DND-41 (cell line): ENCODE data around the gene NR2F1-AS1.

ENCODE experiments used
- ATAC-seq: fragments of 200-7000 bp; cut with Tn5 transposase; 3 replicates; pipeline ENCODE4 v1.9.1; 2021; ENCODE audit warnings: low read depth; ENCODE audit not compliant: insufficient read depth
- DNase-seq: peaks from one replicate; pipeline ENCODE4 v3.0.0-alpha.2; 2020
- H2AFZ ChIP-seq: 2 replicates; pipeline ENCODE4 v1.6.0; 2012; ENCODE audit warnings: low read depth, low read length
- H3K27ac ChIP-seq: 2 replicates; pipeline ENCODE4 v1.5.1; 2012; ENCODE audit warnings: low read length, inconsistent platforms
- H3K27me3 ChIP-seq: fragments of 200-600 bp; sonication (generic); 2 replicates; pipeline ENCODE4 v1.6.0; 2012; ENCODE audit warnings: low read length, mild to moderate bottlenecking, inconsistent platforms; ENCODE audit not compliant: insufficient read depth, poor library complexity
- H3K36me3 ChIP-seq: 2 replicates; pipeline ENCODE4 v1.5.1; 2012; ENCODE audit warnings: low read length, inconsistent platforms; ENCODE audit not compliant: insufficient read depth
- H3K4me1 ChIP-seq: 2 replicates; pipeline ENCODE4 v1.5.1; 2012; ENCODE audit warnings: mild to moderate bottlenecking, low read length; ENCODE audit not compliant: insufficient read depth
- H3K4me2 ChIP-seq: 2 replicates; pipeline ENCODE4 v1.6.0; 2012; ENCODE audit warnings: mild to moderate bottlenecking, moderate library complexity, low read length, inconsistent platforms; ENCODE audit not compliant: insufficient read depth
- H3K4me3 ChIP-seq, 2 experiments: fragments of 200-600 bp in 1 of 2; shearing (Covaris generic) in 1 of 2; 2 replicates each; pipeline ENCODE4 v1.5.1; 2012 to 2016; ENCODE audit warnings: inconsistent platforms in 2 of 2, low read length in 2 of 2, mild to moderate bottlenecking in 2 of 2, low read depth in 1 of 2, moderate library complexity in 1 of 2
- H3K79me2 ChIP-seq: 2 replicates; pipeline ENCODE4 v1.6.0; 2012; ENCODE audit warnings: low read length, inconsistent platforms; ENCODE audit not compliant: insufficient read depth
- H3K9ac ChIP-seq: 2 replicates; pipeline ENCODE4 v1.6.0; 2012; ENCODE audit warnings: low read depth, mild to moderate bottlenecking, inconsistent platforms, low read length, moderate library complexity
- H3K9me3 ChIP-seq: 2 replicates; pipeline ENCODE4 v1.5.1; 2012; ENCODE audit warnings: low read length, moderate library complexity, mild to moderate bottlenecking, inconsistent platforms; ENCODE audit not compliant: insufficient read depth, severe bottlenecking
- H4K20me1 ChIP-seq: 2 replicates; pipeline ENCODE4 v1.6.0; 2012; ENCODE audit warnings: low read length; ENCODE audit not compliant: insufficient read depth
- EZH2 ChIP-seq: IDR thresholded peaks from 3 replicates; pipeline ENCODE4 v1.6.1; 2012; ENCODE audit warnings: borderline replicate concordance, low read depth, mild to moderate bottlenecking, moderate library complexity, low read length, inconsistent platforms; ENCODE audit not compliant: severe bottlenecking
- TF ChIP-seq, protein P1 (sequence below): IDR thresholded peaks from 2 replicates; pipeline ENCODE4 v1.5.1; 2012; ENCODE audit warnings: borderline replicate concordance, low read length, moderate library complexity, mild to moderate bottlenecking; ENCODE audit not compliant: poor library complexity, severe bottlenecking; ENCODE audit errors: extremely low read depth

NR2F1-AS1 gene

DNA sequence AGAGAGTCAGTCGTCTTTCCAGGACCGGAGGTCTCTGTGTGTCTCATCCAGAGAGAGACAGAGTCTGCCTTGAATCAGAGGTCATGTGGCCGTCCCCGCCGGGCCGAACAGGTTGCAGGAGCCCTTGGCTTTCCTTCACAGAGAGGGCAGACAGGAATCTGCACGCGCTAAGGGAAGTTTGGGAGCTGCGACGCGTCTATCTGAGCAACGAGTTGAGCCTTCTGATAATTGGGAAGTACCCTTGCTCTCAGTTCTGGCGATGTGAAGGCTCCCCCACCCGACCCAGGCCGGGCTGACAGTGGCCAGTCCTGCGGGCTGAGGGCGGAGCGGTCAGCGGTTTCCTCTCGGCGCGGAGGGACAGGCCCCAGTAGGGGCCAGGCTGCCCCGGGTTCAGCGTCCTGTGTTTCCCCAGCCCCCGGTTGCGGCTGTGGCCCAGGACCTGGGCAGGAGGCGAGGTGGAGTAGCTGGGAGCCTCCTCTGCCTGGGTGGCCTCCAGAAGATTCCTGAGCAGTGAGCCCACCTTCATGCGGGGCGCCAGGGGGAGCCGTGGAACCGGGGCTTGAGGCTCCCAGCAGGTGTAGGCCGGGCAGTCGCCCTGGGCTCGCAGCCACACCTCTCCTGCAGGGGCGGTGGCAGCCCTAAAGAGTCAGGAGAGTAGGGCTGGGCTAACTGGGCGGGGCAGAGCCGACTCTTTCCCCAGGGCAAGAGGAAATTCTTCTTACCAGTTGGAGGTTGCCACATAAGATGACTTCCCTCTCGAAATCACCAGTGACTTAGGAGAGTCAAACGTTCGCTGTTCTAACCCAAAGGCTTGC, 15.9 kb upstream of the NR2F1-AS1 start:
- no peaks in the 10 kb centered on the region for H4K20me1 ChIP-seq
- H3K36me3 ChIP-seq, result no peaks in the 10 kb centered on the region
- ATAC-seq (no peak), DNase-seq (no peak)
- H3K27ac ChIP-seq, result no peak overlapping the region
- H3K4me1 ChIP-seq, result no peaks in the 10 kb centered on the region
- no peak overlapping the region for H3K4me3 ChIP-seq
- peaks cover 8% of the 10 kb centered on the region for H3K27me3 ChIP-seq
- no peak for TF ChIP-seq EZH2
- TF ChIP-seq, protein P1, sequence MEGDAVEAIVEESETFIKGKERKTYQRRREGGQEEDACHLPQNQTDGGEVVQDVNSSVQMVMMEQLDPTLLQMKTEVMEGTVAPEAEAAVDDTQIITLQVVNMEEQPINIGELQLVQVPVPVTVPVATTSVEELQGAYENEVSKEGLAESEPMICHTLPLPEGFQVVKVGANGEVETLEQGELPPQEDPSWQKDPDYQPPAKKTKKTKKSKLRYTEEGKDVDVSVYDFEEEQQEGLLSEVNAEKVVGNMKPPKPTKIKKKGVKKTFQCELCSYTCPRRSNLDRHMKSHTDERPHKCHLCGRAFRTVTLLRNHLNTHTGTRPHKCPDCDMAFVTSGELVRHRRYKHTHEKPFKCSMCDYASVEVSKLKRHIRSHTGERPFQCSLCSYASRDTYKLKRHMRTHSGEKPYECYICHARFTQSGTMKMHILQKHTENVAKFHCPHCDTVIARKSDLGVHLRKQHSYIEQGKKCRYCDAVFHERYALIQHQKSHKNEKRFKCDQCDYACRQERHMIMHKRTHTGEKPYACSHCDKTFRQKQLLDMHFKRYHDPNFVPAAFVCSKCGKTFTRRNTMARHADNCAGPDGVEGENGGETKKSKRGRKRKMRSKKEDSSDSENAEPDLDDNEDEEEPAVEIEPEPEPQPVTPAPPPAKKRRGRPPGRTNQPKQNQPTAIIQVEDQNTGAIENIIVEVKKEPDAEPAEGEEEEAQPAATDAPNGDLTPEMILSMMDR, result no peak
- no peaks in the 10 kb centered on the region for H3K9me3 ChIP-seq
- H3K4me2 ChIP-seq, result no peak overlapping the region
- no peaks in the 10 kb centered on the region for H3K79me2 ChIP-seq
- no peak overlapping the region for H3K9ac ChIP-seq
- no peak overlapping the region for H2AFZ ChIP-seq

DNA sequence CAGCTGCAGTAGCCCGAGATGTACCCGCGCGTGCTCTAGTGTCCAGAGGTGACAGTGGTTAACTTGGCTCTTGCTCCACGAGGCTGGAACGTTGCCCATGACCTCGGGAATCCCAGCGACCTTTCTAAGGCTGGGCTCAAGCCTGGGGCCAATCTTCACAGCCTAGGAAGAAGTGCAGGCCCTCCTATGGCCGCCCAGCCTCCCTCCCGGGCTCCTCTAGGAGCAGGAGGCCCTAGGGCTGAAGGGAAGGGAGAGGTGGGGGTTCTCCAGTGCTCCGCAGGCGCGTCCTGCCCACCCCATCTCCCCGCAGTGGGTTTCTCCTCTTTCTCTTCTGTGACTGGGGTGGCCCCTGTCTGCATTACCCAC, 15.3 kb upstream of the NR2F1-AS1 start:
- no peaks in the 10 kb centered on the region for H4K20me1 ChIP-seq
- no peak overlapping the region for H3K4me2 ChIP-seq
- peaks cover 8% of the 10 kb centered on the region for H3K27me3 ChIP-seq
- no peaks in the 10 kb centered on the region for H3K4me1 ChIP-seq
- H2AFZ ChIP-seq, result no peak overlapping the region
- ATAC-seq (no peak), DNase-seq (no peak)
- H3K36me3 ChIP-seq, result no peaks in the 10 kb centered on the region
- H3K9me3 ChIP-seq, result no peaks in the 10 kb centered on the region
- TF ChIP-seq EZH2, result no peak
- TF ChIP-seq, protein P1, result no peak
- no peaks in the 10 kb centered on the region for H3K79me2 ChIP-seq
- no peak overlapping the region for H3K4me3 ChIP-seq
- no peak overlapping the region for H3K27ac ChIP-seq
- no peak overlapping the region for H3K9ac ChIP-seq

DNA sequence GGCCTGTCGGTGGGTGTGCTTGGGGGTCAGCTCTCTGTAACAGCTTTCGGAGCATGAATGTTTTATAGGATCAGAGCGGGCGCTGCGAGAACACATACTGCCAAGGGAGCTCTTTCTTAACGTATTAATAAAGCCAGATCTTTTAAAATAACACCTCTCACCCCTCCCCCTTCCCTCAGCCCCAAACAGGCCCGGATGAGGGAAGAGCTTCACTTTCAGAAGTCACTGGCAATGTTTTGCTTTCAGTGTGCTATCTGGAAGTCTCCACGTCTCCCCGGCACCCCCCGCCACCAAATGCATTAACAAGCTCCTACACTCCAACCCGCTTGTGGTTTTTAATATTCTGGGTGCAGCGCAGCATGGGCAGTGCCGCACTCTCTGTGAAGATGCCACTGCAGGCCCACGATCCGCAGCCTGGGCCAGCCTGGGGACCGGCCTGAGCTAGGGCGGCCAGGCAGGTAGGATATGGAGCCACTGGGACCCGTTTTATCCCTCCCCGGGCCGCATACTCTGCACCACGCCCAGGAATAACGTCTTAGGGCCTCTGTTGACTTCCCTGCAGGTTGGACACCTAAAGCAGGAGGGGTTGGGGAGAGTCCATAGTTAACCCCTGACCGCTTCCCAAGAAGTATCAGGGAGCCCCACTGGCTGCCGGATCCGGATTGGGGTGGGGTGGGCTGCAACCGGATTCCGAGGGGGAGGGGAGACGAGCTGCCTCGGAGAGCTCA, 14.6 kb upstream of the NR2F1-AS1 start:
- H3K4me3 ChIP-seq, result no peak overlapping the region
- no peaks in the 10 kb centered on the region for H3K79me2 ChIP-seq
- H3K27me3 ChIP-seq, result peaks cover 3% of the 10 kb centered on the region
- H3K4me2 ChIP-seq, result no peak overlapping the region
- no peak overlapping the region for H3K9ac ChIP-seq
- DNase-seq, result no peak
- TF ChIP-seq, protein P1, result no peak
- no peak for TF ChIP-seq EZH2
- H4K20me1 ChIP-seq, result no peaks in the 10 kb centered on the region
- H3K4me1 ChIP-seq, result no peaks in the 10 kb centered on the region
- H3K36me3 ChIP-seq, result no peaks in the 10 kb centered on the region
- H3K9me3 ChIP-seq, result no peaks in the 10 kb centered on the region
- no peak overlapping the region for H2AFZ ChIP-seq
- H3K27ac ChIP-seq, result no peak overlapping the region
- no peak for ATAC-seq
